CD4-positive, alpha-beta T cell (primary cell): ENCODE measurements around the gene ACKR2. TPM values are rescaled to one million over a fixed set of nuclear protein-coding genes. Genes with fewer than 3 reads are reported as not detected.
"Not testable (repeated sequence)": the region's sequence is repeated elsewhere in the genome, so short reads cannot be mapped to it uniquely, and the experiment has no call there.

ENCODE experiments used
- ATAC-seq: fragments of 200-7000 bp; cut with Tn5 transposase; one replicate; pipeline ENCODE4 v1.10.0; 2022; ENCODE audit warnings: mild to moderate bottlenecking; ENCODE audit not compliant: poor library complexity
- CTCF ChIA-PET: fragments of 350-600 bp; sonication (Branson Sonifier 250); formaldehyde crosslinking; loops from one replicate; lab custom pipeline; 2021; ENCODE audit warnings: antibody characterized with exemption, inconsistent platforms; lab: Charles Lee
- POLR2A ChIA-PET: fragments of 350-600 bp; sonication (Branson Sonifier 250); formaldehyde crosslinking; loops from one replicate; lab custom pipeline; 2021; ENCODE audit warnings: antibody characterized with exemption, inconsistent platforms; lab: Charles Lee
- DNase-seq, 14 experiments: peaks; one replicate each; pipeline ENCODE4 v3.0.0-alpha.2; 2013 to 2020; ENCODE audit warnings: mixed read lengths in 2 of 14
- H3K27ac ChIP-seq, 2 donors: one replicate each; pipeline versions ENCODE4 v1.5.1 to v1.7.0; 2013; ENCODE audit warnings: low read length in 2 of 2, low read depth in 1 of 2, mild to moderate bottlenecking in 1 of 2
- H3K27me3 ChIP-seq, 2 experiments: 1 replicate in 1 of 2; 2 replicates in 1 of 2; pipeline versions ENCODE4 v1.6.1 to v1.7.0; 2013; ENCODE audit warnings: low read length in 2 of 2, control low read depth in 1 of 2, mild to moderate bottlenecking in 1 of 2, moderate library complexity in 1 of 2; ENCODE audit not compliant: insufficient read depth in 2 of 2, control insufficient read depth in 1 of 2
- H3K36me3 ChIP-seq: one replicate; pipeline ENCODE4 v1.6.1; 2013; ENCODE audit warnings: low read length, control low read depth; ENCODE audit not compliant: insufficient read depth
- H3K4me1 ChIP-seq: one replicate; pipeline ENCODE4 v1.6.1; 2013; ENCODE audit warnings: low read length, control low read depth; ENCODE audit not compliant: insufficient read depth
- H3K4me3 ChIP-seq: one replicate; pipeline ENCODE4 v1.5.1; 2013; ENCODE audit warnings: mild to moderate bottlenecking, low read length, moderate library complexity
- H3K9me3 ChIP-seq, 2 experiments: 1 replicate in 1 of 2; 2 replicates in 1 of 2; pipeline versions ENCODE4 v1.6.1 to v1.7.0; 2013; ENCODE audit warnings: low read length in 2 of 2, mild to moderate bottlenecking in 2 of 2, control low read depth in 1 of 2, moderate library complexity in 1 of 2; ENCODE audit not compliant: control insufficient read depth in 1 of 2, insufficient read depth in 1 of 2
- H3K27ac Mint-ChIP-seq: one replicate; pipeline ENCODE4 v1.8.0; 2020; ENCODE audit warnings: mixed read lengths
- H3K27me3 Mint-ChIP-seq: one replicate; pipeline ENCODE4 v1.8.0; 2021; ENCODE audit warnings: mixed read lengths
- H3K36me3 Mint-ChIP-seq: one replicate; pipeline ENCODE4 v1.8.0; 2021; ENCODE audit warnings: low read depth, mixed read lengths
- H3K4me1 Mint-ChIP-seq: one replicate; pipeline ENCODE4 v1.8.0; 2021; ENCODE audit warnings: low read depth, mixed read lengths
- H3K4me3 Mint-ChIP-seq: one replicate; pipeline ENCODE4 v1.8.0; 2020; ENCODE audit warnings: mild to moderate bottlenecking, mixed read lengths
- H3K9me3 Mint-ChIP-seq: one replicate; pipeline ENCODE4 v1.8.0; 2020; ENCODE audit warnings: mixed read lengths
- intact Hi-C, 2 experiments: fragments of 100-400 bp; cut with DNase I in 1 of 2; cut with micrococcal nuclease in 1 of 2; formaldehyde crosslinking; loops; one replicate each; pipeline versions ENCODE4 v1.15.1 to v1.9.0; 2023 to 2025; cut with DNase I, micrococcal nuclease
- total RNA-seq, 174 experiments: library from RNA in 2 of 174; stranded (reverse) in 2 of 174; gene quantifications; one replicate each; pipeline ENCODE4 v1.2.3 and lab custom pipeline; 2021 to 2026
- TF ChIP-seq, protein P1 (sequence below): fragments of 200-600 bp; IDR thresholded peaks from one replicate; pipeline ENCODE4 v1.8.0; 2022; ENCODE audit warnings: antibody characterized with exemption, mild to moderate bottlenecking

ACKR2 gene
- total RNA-seq, 2 experiments from 2014 or later, result 0.42 TPM; not detected in 1

GRCh38 chr3:42804831-42805132 is 4.5 kb upstream of the ACKR2 start:
- ChIA-PET POLR2A (interaction anchor here (0.5 kb wide), 1 partner anchor 204 kb away, joined by 3 read pairs; no protein-coding TSS in a partner anchor), CTCF (interaction anchor here (1.1 to 1.9 kb wide), 3 partner anchors 8 to 77 kb away, joined by 3 to 8 read pairs (median 4); no protein-coding TSS in a partner anchor)
- H3K4me1 Mint-ChIP-seq, result peaks cover 52% of the 10 kb centered on the region
- Histone ChIP-seq H3K4me3 (peak overlapping the region; percentile 92), H3K27me3 (peaks cover 4% of the 10 kb centered on the region in 2 experiments), H3K36me3 (no peaks in the 10 kb centered on the region), H3K27ac (peak overlapping the region; percentile 74 to 75), H3K9me3 (no peaks in the 10 kb centered on the region), H3K4me1 (peaks cover 26% of the 10 kb centered on the region)
- peak overlapping the region; percentile 99 for H3K4me3 Mint-ChIP-seq
- intact Hi-C loops, result loop anchor here in 1 of 2 experiments (10.0 kb wide), 1 partner anchor 300 kb away; the partner anchor contains the start of gene POMGNT2
- H3K9me3 Mint-ChIP-seq, result no peaks in the 10 kb centered on the region
- DNase-seq, result no peak
- peaks cover 13% of the 10 kb centered on the region for H3K36me3 Mint-ChIP-seq
- H3K27me3 Mint-ChIP-seq, result peaks cover 17% of the 10 kb centered on the region
- H3K27ac Mint-ChIP-seq, result peak overlapping the region; percentile 97
- ATAC-seq, result no peak
- TF ChIP-seq, protein P1, sequence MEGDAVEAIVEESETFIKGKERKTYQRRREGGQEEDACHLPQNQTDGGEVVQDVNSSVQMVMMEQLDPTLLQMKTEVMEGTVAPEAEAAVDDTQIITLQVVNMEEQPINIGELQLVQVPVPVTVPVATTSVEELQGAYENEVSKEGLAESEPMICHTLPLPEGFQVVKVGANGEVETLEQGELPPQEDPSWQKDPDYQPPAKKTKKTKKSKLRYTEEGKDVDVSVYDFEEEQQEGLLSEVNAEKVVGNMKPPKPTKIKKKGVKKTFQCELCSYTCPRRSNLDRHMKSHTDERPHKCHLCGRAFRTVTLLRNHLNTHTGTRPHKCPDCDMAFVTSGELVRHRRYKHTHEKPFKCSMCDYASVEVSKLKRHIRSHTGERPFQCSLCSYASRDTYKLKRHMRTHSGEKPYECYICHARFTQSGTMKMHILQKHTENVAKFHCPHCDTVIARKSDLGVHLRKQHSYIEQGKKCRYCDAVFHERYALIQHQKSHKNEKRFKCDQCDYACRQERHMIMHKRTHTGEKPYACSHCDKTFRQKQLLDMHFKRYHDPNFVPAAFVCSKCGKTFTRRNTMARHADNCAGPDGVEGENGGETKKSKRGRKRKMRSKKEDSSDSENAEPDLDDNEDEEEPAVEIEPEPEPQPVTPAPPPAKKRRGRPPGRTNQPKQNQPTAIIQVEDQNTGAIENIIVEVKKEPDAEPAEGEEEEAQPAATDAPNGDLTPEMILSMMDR, result no peak

GRCh38 chr3:42805141-42805821 is 4.0 kb upstream of the ACKR2 start:
- ATAC-seq (no peak), DNase-seq (peak in 3 of 14 experiments; percentile 15 to 34 (median 34))
- TF ChIP-seq, protein P1, result no peak
- Histone ChIP-seq H3K36me3 (no peaks in the 10 kb centered on the region), H3K9me3 (no peaks in the 10 kb centered on the region), H3K4me1 (peaks cover 26% of the 10 kb centered on the region), H3K4me3 (peak overlapping the region; percentile 92), H3K27ac (no peak overlapping the region), H3K27me3 (peaks cover 4% of the 10 kb centered on the region in 2 experiments)
- peaks cover 17% of the 10 kb centered on the region for H3K27me3 Mint-ChIP-seq
- no peaks in the 10 kb centered on the region for H3K9me3 Mint-ChIP-seq
- POLR2A ChIA-PET, result interaction anchor here (0.5 kb wide), 1 partner anchor 204 kb away, joined by 3 read pairs; no protein-coding TSS in a partner anchor
- H3K4me1 Mint-ChIP-seq, result peaks cover 47% of the 10 kb centered on the region
- peaks cover 12% of the 10 kb centered on the region for H3K36me3 Mint-ChIP-seq
- intact Hi-C loops, result loop anchor here in 1 of 2 experiments (10.0 kb wide), 1 partner anchor 300 kb away; the partner anchor contains the start of gene POMGNT2
- peak overlapping the region; percentile 97 for H3K27ac Mint-ChIP-seq
- CTCF ChIA-PET, result interaction anchor here (1.1 to 1.9 kb wide), 4 partner anchors 9 to 76 kb away, joined by 3 to 8 read pairs (median 5); no protein-coding TSS in a partner anchor
- H3K4me3 Mint-ChIP-seq, result peak overlapping the region; percentile 99

DNA sequence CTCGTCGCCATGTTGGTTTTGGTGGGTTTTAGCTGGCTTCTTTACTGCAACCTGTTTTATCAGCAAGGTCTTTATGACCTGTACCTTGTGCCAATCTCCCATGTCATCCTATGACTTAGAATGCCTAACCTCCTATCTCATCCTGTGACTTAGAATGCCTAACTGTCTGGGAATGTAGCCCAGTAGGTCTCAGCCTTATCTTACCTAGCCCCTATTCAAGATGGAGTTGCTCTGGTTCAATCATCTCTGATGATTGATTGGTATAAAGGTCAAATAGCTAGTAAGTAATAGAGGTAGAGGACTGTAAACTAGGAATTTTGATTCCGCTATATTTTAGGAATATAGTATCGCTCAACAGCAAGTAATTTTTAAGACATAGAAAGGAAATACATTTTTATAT is 1.3 kb upstream of the ACKR2 start:
- no peak overlapping the region for H3K4me3 Mint-ChIP-seq
- H3K27ac Mint-ChIP-seq, result no peak overlapping the region
- no peaks in the 10 kb centered on the region for H3K9me3 Mint-ChIP-seq
- peaks cover 17% of the 10 kb centered on the region for H3K27me3 Mint-ChIP-seq
- TF ChIP-seq, protein P1, result no peak
- DNase-seq, result no peak
- ChIA-PET CTCF (no interaction called here), POLR2A (no interaction called here)
- H3K9me3 ChIP-seq, result no peaks in the 10 kb centered on the region
- H3K27me3 ChIP-seq, result peaks cover 4% of the 10 kb centered on the region in 2 experiments
- H3K36me3 Mint-ChIP-seq, result peaks cover 9% of the 10 kb centered on the region
- H3K36me3 ChIP-seq, result no peaks in the 10 kb centered on the region
- no peak for ATAC-seq
- peaks cover 22% of the 10 kb centered on the region for H3K4me1 ChIP-seq
- H3K27ac ChIP-seq, result no peak overlapping the region
- intact Hi-C loops, result loop anchor here in 1 of 2 experiments (10.0 kb wide), 1 partner anchor 297 kb away; the partner anchor contains the start of gene POMGNT2
- peaks cover 28% of the 10 kb centered on the region for H3K4me1 Mint-ChIP-seq
- H3K4me3 ChIP-seq, result no peak overlapping the region

- CTCF ChIA-PET, H3K9me3 Mint-ChIP-seq, H3K36me3 Mint-ChIP-seq, H3K27ac ChIP-seq, intact Hi-C loops, POLR2A ChIA-PET, DNase-seq, H3K27me3 ChIP-seq, H3K4me3 ChIP-seq, H3K4me1 ChIP-seq, H3K4me1 Mint-ChIP-seq, H3K9me3 ChIP-seq, H3K27ac Mint-ChIP-seq, H3K4me3 Mint-ChIP-seq, ATAC-seq, H3K36me3 ChIP-seq: not testable (repeated sequence)
- H3K27me3 Mint-ChIP-seq, result peaks cover 10% of the 10 kb centered on the region
These were observed 1.5 kb downstream of the ACKR2 start for GRCh38 chr3:42810706-42811105.

- H3K27ac ChIP-seq, ATAC-seq, H3K36me3 ChIP-seq, H3K27ac Mint-ChIP-seq, H3K36me3 Mint-ChIP-seq, H3K9me3 ChIP-seq, H3K4me1 Mint-ChIP-seq, H3K4me3 Mint-ChIP-seq, intact Hi-C loops, H3K27me3 Mint-ChIP-seq, DNase-seq, H3K9me3 Mint-ChIP-seq, H3K4me3 ChIP-seq, CTCF ChIA-PET, POLR2A ChIA-PET, H3K4me1 ChIP-seq, H3K27me3 ChIP-seq: not testable (repeated sequence)
These were observed 2.1 kb downstream of the ACKR2 start for GRCh38 chr3:42811118-42811883.
